Stomach (tissue), 4 donors: ENCODE measurements around the gene SLC35E2B.

Experiments
- CTCF ChIP-seq, 7 experiments: fragments of 450-650 bp in 4 of 7; fragments of 200-600 bp in 3 of 7; sonication (generic) in 3 of 7; IDR thresholded peaks; one replicate each; pipeline ENCODE4 v1.5.1; 2016 to 2019; ENCODE audit warnings: antibody characterized with exemption in 7 of 7, control low read depth in 2 of 7, mild to moderate bottlenecking in 1 of 7
- EP300 ChIP-seq: sonication (generic); formaldehyde crosslinking; IDR thresholded peaks from one replicate; pipeline ENCODE4 v1.6.1; 2017; ENCODE audit warnings: antibody characterized with exemption
- POLR2AphosphoS5 ChIP-seq, 3 donors: sonication (generic); formaldehyde crosslinking; IDR thresholded peaks; one replicate each; pipeline ENCODE4 v1.6.1; 2016; ENCODE audit warnings: antibody characterized with exemption in 3 of 3

- TF ChIP-seq CTCF (IDR thresholded peaks at IDR 0.05) = no peak
- TF ChIP-seq EP300 = no peak
- TF ChIP-seq POLR2AphosphoS5 (IDR thresholded peaks at IDR 0.05) = no peak
These were observed 14.6 kb downstream of the SLC35E2B start for GRCh38 chr1:1677718-1678580.
